Measurements from ENCODE around the gene INAFM2. TPM values are rescaled to one million over a fixed set of nuclear protein-coding genes. Genes with fewer than 3 reads are reported as not detected.

INAFM2 gene
- total and polyA plus RNA-seq, 2 experiments from 2014 or later, result 13.7 to 19.5 TPM

GRCh38 chr15:40306908-40307307, 16.6 kb upstream of the INAFM2 start:
- H3K4me2 ChIP-seq, result no peak overlapping the region
- peaks cover 5% of the 10 kb centered on the region for H3K27me3 ChIP-seq
- H3K9me2 ChIP-seq (replicated peaks; ENCODE audit: insufficient read depth), result no peaks in the 10 kb centered on the region
- H4K20me1 ChIP-seq (ENCODE audit: insufficient read depth, poor library complexity, severe bottlenecking), result no peaks in the 10 kb centered on the region
- WGBS (ENCODE audit: low lambda C conversion rate, missing lambda C conversion rate), result 74% methylated on average over 7 of the region's 7 CpGs
- no peak overlapping the region for H3K27ac ChIP-seq
- no peak overlapping the region for H2AFZ ChIP-seq
- peaks cover 13% of the 10 kb centered on the region for H3K4me1 ChIP-seq (ENCODE audit: insufficient read depth)
- no peak overlapping the region for H3K4me3 ChIP-seq
- no peak for TF ChIP-seq EZH2 (IDR thresholded peaks at IDR 0.05; ENCODE audit: borderline replicate concordance)
- no peak for DNase-seq (ENCODE audit: low spot score)
- no peaks in the 10 kb centered on the region for H3K36me3 ChIP-seq (replicated peaks; ENCODE audit: insufficient read depth, low read depth)
- H3K9me3 ChIP-seq (ENCODE audit: low read depth), result no peaks in the 10 kb centered on the region
- no peaks in the 10 kb centered on the region for H3K79me2 ChIP-seq

- no peak within 1 kb of the TSS for H3K4me3 ChIP-seq
- DNase-seq (ENCODE audit: low spot score), result no peak
- no peaks in the 10 kb centered on the region for H3K9me2 ChIP-seq (replicated peaks; ENCODE audit: insufficient read depth)
- no peaks in the 10 kb centered on the region for H3K79me2 ChIP-seq
- TF ChIP-seq EZH2phosphoT487 (IDR thresholded peaks at IDR 0.05; ENCODE audit: low read depth, severe bottlenecking, unreplicated experiment) (no peak), EZH2 (IDR thresholded peaks at IDR 0.05; ENCODE audit: borderline replicate concordance) (no peak)
- TF ChIP-seq, protein P1, sequence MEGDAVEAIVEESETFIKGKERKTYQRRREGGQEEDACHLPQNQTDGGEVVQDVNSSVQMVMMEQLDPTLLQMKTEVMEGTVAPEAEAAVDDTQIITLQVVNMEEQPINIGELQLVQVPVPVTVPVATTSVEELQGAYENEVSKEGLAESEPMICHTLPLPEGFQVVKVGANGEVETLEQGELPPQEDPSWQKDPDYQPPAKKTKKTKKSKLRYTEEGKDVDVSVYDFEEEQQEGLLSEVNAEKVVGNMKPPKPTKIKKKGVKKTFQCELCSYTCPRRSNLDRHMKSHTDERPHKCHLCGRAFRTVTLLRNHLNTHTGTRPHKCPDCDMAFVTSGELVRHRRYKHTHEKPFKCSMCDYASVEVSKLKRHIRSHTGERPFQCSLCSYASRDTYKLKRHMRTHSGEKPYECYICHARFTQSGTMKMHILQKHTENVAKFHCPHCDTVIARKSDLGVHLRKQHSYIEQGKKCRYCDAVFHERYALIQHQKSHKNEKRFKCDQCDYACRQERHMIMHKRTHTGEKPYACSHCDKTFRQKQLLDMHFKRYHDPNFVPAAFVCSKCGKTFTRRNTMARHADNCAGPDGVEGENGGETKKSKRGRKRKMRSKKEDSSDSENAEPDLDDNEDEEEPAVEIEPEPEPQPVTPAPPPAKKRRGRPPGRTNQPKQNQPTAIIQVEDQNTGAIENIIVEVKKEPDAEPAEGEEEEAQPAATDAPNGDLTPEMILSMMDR (IDR thresholded peaks at IDR 0.05; ENCODE audit: poor library complexity), result peak; percentile 10
- H3K4me1 ChIP-seq (ENCODE audit: insufficient read depth), result peaks cover 13% of the 10 kb centered on the region
- H3K27me3 ChIP-seq, result peaks cover 10% of the 10 kb centered on the region
- H4K20me1 ChIP-seq (ENCODE audit: insufficient read depth, poor library complexity, severe bottlenecking), result no peaks in the 10 kb centered on the region
- H3K36me3 ChIP-seq (replicated peaks; ENCODE audit: insufficient read depth, low read depth), result no peaks in the 10 kb centered on the region
- H2AFZ ChIP-seq, result no peak within 1 kb of the TSS
- H3K4me2 ChIP-seq, result no peak within 1 kb of the TSS
- 46% methylated on average over 13 of the region's 15 CpGs for WGBS (ENCODE audit: low lambda C conversion rate, missing lambda C conversion rate)
- H3K9me3 ChIP-seq (ENCODE audit: low read depth), result no peaks in the 10 kb centered on the region
- no peak within 1 kb of the TSS for H3K27ac ChIP-seq
These were observed 15.9 kb upstream of the INAFM2 start, which contains the start of gene PLCB2 for GRCh38 chr15:40307421-40308211. Gene PLCB2, minus strand, starts transcription at chr15:40307935. Its CDS starts 263 bp downstream, at chr15:40307672.

DNA sequence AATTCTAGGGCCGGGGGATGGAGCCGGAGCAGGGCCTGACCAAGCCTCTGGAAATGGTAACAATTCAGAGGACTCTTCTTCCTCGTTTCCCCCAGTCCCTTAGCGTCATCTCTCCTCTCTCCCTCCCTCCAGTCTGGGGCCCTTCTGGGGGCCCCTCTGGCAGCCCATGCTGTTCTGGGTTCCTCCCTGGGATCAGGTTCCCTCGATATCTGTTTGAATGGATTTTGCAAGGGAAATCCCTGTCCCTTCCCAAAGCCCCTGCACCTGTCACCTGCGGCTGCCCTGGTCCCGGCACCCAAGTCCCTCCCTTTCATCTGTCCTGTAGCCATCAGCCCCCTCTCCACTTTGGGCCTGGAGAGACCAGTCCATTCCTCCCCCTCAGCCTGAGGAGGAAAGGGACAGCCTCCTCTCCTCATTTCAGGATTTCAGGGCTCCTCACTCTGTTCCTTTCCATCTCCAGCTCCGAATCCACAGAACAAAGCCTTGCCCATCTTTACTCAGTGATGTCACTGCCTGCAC, 14.1 kb upstream of the INAFM2 start:
- no peaks in the 10 kb centered on the region for H3K36me3 ChIP-seq (replicated peaks; ENCODE audit: insufficient read depth, low read depth)
- H2AFZ ChIP-seq, result no peak overlapping the region
- no peaks in the 10 kb centered on the region for H4K20me1 ChIP-seq (ENCODE audit: insufficient read depth, poor library complexity, severe bottlenecking)
- no peak overlapping the region for H3K4me3 ChIP-seq
- TF ChIP-seq, protein P1 (IDR thresholded peaks at IDR 0.05; ENCODE audit: poor library complexity), result no peak
- TF ChIP-seq EZH2 (IDR thresholded peaks at IDR 0.05; ENCODE audit: borderline replicate concordance) (no peak), EZH2phosphoT487 (IDR thresholded peaks at IDR 0.05; ENCODE audit: low read depth, severe bottlenecking, unreplicated experiment) (no peak)
- H3K4me1 ChIP-seq (ENCODE audit: insufficient read depth), result peaks cover 13% of the 10 kb centered on the region
- no peak overlapping the region for H3K4me2 ChIP-seq
- H3K9me3 ChIP-seq (ENCODE audit: low read depth), result no peaks in the 10 kb centered on the region
- peaks cover 10% of the 10 kb centered on the region for H3K27me3 ChIP-seq
- H3K27ac ChIP-seq, result no peak overlapping the region
- no peak for DNase-seq (ENCODE audit: low spot score)
- no peaks in the 10 kb centered on the region for H3K9me2 ChIP-seq (replicated peaks; ENCODE audit: insufficient read depth)
- 87% methylated on average over 8 of the region's 8 CpGs for WGBS (ENCODE audit: low lambda C conversion rate, missing lambda C conversion rate)
- no peaks in the 10 kb centered on the region for H3K79me2 ChIP-seq

Data from hepatocyte (in vitro differentiated cells).